SK-N-SH (cell line): ENCODE data around the gene MBNL1. TPM values are rescaled to one million over a fixed set of nuclear protein-coding genes. Genes with fewer than 3 reads are reported as not detected.

Source experiments
- CTCF ChIA-PET: fragments of 300-600, 350-600 bp; formaldehyde crosslinking; extraction: SDS; loops from one replicate; lab custom pipeline; 2021; lab: Yijun Ruan, JAX
- POLR2A ChIA-PET: fragments of 350-600 bp; sonication (Branson Sonifier 250); formaldehyde crosslinking; extraction: SDS; loops from one replicate; lab custom pipeline; 2020; ENCODE audit warnings: antibody characterized with exemption, inconsistent platforms; lab: Yijun Ruan, JAX
- DNase-seq: peaks from one replicate; pipeline ENCODE4 v3.0.0; 2012
- H2AFZ ChIP-seq: fragments of 200-600 bp; sonication (generic); 2 replicates; pipeline ENCODE4 v1.8.1; 2016; ENCODE audit warnings: antibody characterized with exemption, mild to moderate bottlenecking, low read depth
- H3F3A ChIP-seq: fragments of 200-600 bp; sonication (generic); replicated peaks from 2 replicates; pipeline ENCODE3; 2016; ENCODE audit warnings: antibody characterized with exemption, mild to moderate bottlenecking; ENCODE audit not compliant: insufficient read depth
- H3K27ac ChIP-seq, 2 experiments: fragments of 200-500 bp in 1 of 2; fragments of 200-600 bp in 1 of 2; sonication (Bioruptor generic) in 1 of 2; sonication (generic), shearing (Covaris generic) in 1 of 2; 2 replicates each; pipeline versions ENCODE4 v1.5.1 to v1.6.1; 2014 to 2016; ENCODE audit warnings: low read depth in 2 of 2, inconsistent platforms in 1 of 2, low read length in 1 of 2, mild to moderate bottlenecking in 1 of 2, mixed read lengths in 1 of 2
- H3K27me3 ChIP-seq: fragments of 200-600 bp; sonication (generic), shearing (Covaris generic); 2 replicates; pipeline ENCODE4 v1.6.1; 2016; ENCODE audit warnings: mixed run types; ENCODE audit not compliant: insufficient read depth
- H3K36me3 ChIP-seq, 2 experiments: fragments of 200-500 bp in 1 of 2; fragments of 200-600 bp in 1 of 2; sonication (Bioruptor generic) in 1 of 2; sonication (generic) in 1 of 2; replicated peaks in 1 of 2; 2 replicates each; pipeline versions ENCODE3 to v1.5.1; 2014 to 2016; ENCODE audit warnings: low read length in 1 of 2, mild to moderate bottlenecking in 1 of 2; ENCODE audit not compliant: insufficient read depth in 2 of 2, control insufficient read depth in 1 of 2
- H3K4me1 ChIP-seq, 2 experiments: fragments of 200-500 bp in 1 of 2; fragments of 200-600 bp in 1 of 2; sonication (Bioruptor generic) in 1 of 2; sonication (generic), shearing (Covaris generic) in 1 of 2; 2 replicates each; pipeline versions ENCODE4 v1.5.1 to v1.6.1; 2014 to 2016; ENCODE audit warnings: low read depth in 1 of 2, low read length in 1 of 2, mixed run types in 1 of 2; ENCODE audit not compliant: insufficient read depth in 2 of 2, control insufficient read depth in 1 of 2
- H3K4me2 ChIP-seq: fragments of 200-600 bp; sonication (generic), shearing (Covaris generic); 2 replicates; pipeline ENCODE4 v1.6.1; 2017; ENCODE audit warnings: mixed run types
- H3K4me3 ChIP-seq, 2 experiments: fragments of 200-500 bp in 1 of 2; fragments of 200-600 bp in 1 of 2; sonication (Bioruptor generic) in 1 of 2; sonication (generic), shearing (Covaris generic) in 1 of 2; 2 replicates each; pipeline versions ENCODE4 v1.5.1 to v1.8.1; 2014 to 2016; ENCODE audit warnings: low read depth in 2 of 2, inconsistent platforms in 1 of 2, low read length in 1 of 2, mild to moderate bottlenecking in 1 of 2, mixed read lengths in 1 of 2, moderate library complexity in 1 of 2
- H3K79me2 ChIP-seq: fragments of 200-600 bp; sonication (generic); 2 replicates; pipeline ENCODE4 v1.8.1; 2017; ENCODE audit warnings: mild to moderate bottlenecking; ENCODE audit not compliant: insufficient read depth
- H3K9ac ChIP-seq: fragments of 200-600 bp; sonication (generic); 2 replicates; pipeline ENCODE4 v1.6.1; 2017; ENCODE audit warnings: mixed run types
- H3K9me2 ChIP-seq: fragments of 200-600 bp; sonication (generic); 2 replicates; pipeline ENCODE4 v1.6.1; 2017; ENCODE audit warnings: mixed run types
- H3K9me3 ChIP-seq: fragments of 200-600 bp; sonication (generic); 2 replicates; pipeline ENCODE4 v1.6.1; 2017; ENCODE audit warnings: mixed run types, mild to moderate bottlenecking, moderate library complexity
- H4K20me1 ChIP-seq: fragments of 200-600 bp; sonication (generic); 2 replicates; pipeline ENCODE4 v1.6.1; 2017; ENCODE audit warnings: mild to moderate bottlenecking, mixed run types; ENCODE audit not compliant: insufficient read depth
- CHD2 ChIP-seq: fragments of 150-350 bp; IDR thresholded peaks from 2 replicates; pipeline ENCODE4 v1.6.1; 2018; ENCODE audit warnings: low read length; ENCODE audit not compliant: partially characterized antibody
- ELF1 ChIP-seq: IDR thresholded peaks from 2 replicates; pipeline ENCODE4 v1.4.0; 2012
- FOSL2 ChIP-seq: IDR thresholded peaks from 2 replicates; pipeline ENCODE4 v1.4.0; 2012; ENCODE audit warnings: low read depth, mild to moderate bottlenecking, moderate library complexity, borderline replicate concordance
- FOXM1 ChIP-seq: IDR thresholded peaks from 2 replicates; pipeline ENCODE4 v1.4.0; 2012; ENCODE audit warnings: low read depth, mild to moderate bottlenecking
- JUND ChIP-seq: IDR thresholded peaks from 2 replicates; pipeline ENCODE4 v1.4.0; 2012
- NFIC ChIP-seq: IDR thresholded peaks from 2 replicates; pipeline ENCODE4 v1.4.0; 2012; ENCODE audit warnings: borderline replicate concordance
- NRF1 ChIP-seq: IDR thresholded peaks from 2 replicates; pipeline ENCODE4 v1.6.1; 2012; ENCODE audit warnings: low read depth, mild to moderate bottlenecking, low read length
- POLR2AphosphoS5 ChIP-seq: IDR thresholded peaks from 2 replicates; pipeline ENCODE4 v1.6.1; 2012; ENCODE audit warnings: low read depth, low read length
- RAD21 ChIP-seq: IDR thresholded peaks from 2 replicates; pipeline ENCODE4 v1.6.1; 2012; ENCODE audit warnings: mild to moderate bottlenecking, low read length
- RFX5 ChIP-seq: IDR thresholded peaks from 2 replicates; pipeline ENCODE4 v1.6.1; 2012; ENCODE audit warnings: mild to moderate bottlenecking, improper control_type of control experiment, low read length
- RXRA ChIP-seq: IDR thresholded peaks from 2 replicates; pipeline ENCODE4 v1.4.0; 2012; ENCODE audit warnings: low read depth, mild to moderate bottlenecking, borderline replicate concordance
- SMC3 ChIP-seq: IDR thresholded peaks from 2 replicates; pipeline ENCODE4 v1.6.1; 2012; ENCODE audit warnings: low read depth, low read length, improper control_type of control experiment
- TAF1 ChIP-seq: IDR thresholded peaks from 2 replicates; pipeline ENCODE4 v1.6.1; 2012; ENCODE audit warnings: low read depth, mild to moderate bottlenecking, low read length, moderate library complexity, borderline replicate concordance
- TCF12 ChIP-seq: IDR thresholded peaks from 2 replicates; pipeline ENCODE4 v1.4.0; 2012
- TEAD4 ChIP-seq: IDR thresholded peaks from 2 replicates; pipeline ENCODE4 v1.4.0; 2012; ENCODE audit warnings: mild to moderate bottlenecking, borderline replicate concordance; ENCODE audit not compliant: insufficient read depth
- YY1 ChIP-seq: IDR thresholded peaks from 2 replicates; pipeline ENCODE4 v1.4.0; 2012; ENCODE audit warnings: low read depth, mild to moderate bottlenecking
- WGBS: methylation state at CpG from one replicate; pipeline ENCODE4 v1.1.6; 2017; ENCODE audit warnings: low lambda C conversion rate; 5-methylcytosine and 5-hydroxymethylcytosine counted together
- polyA plus RNA-seq, 3 experiments: library from polyadenylated mRNA; depleted of rRNA; stranded (reverse); fragments of >200 nt; gene quantifications; 2 replicates each; pipeline ENCODE4 v1.2.3, GENCODE V29; 2012
- TF ChIP-seq, protein P1 (sequence below): IDR thresholded peaks from 2 replicates; pipeline ENCODE4 v1.4.0; 2012; ENCODE audit warnings: low read depth, borderline replicate concordance
- TF ChIP-seq, protein P2 (sequence below): IDR thresholded peaks from 2 replicates; pipeline ENCODE4; 2012
- TF ChIP-seq, protein P3 (sequence below): IDR thresholded peaks from 2 replicates; pipeline ENCODE4 v1.6.1; 2012; ENCODE audit warnings: mild to moderate bottlenecking, low read depth, low read length, moderate library complexity
- TF ChIP-seq, protein P4 (sequence below): fragments of 150-350 bp; IDR thresholded peaks from 2 replicates; pipeline ENCODE4 v1.6.1; 2016; ENCODE audit warnings: mild to moderate bottlenecking, low read depth, low read length

MBNL1 gene
- polyA plus RNA-seq, 1 of the 3 experiments (the other 2 are of a cell fraction): 44.3 TPM

DNA sequence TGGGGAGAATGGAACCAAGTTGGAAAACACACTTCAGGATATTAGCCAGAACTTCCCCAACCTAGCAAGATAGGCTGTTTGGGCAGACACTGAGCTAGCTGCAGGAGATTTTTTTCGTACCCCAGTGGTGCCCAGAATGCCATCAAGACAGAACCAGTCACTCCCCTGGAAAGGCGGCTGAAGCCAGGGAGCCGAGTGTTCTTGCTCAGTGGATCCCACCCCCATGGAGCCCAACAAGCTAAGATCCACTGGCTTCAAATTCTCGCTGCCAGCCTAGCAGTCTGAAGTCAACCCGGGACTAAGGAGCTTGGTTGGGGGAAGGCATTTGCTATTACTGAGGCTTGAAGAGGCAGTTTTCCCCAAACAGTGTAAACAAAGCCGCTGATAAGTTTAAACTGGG, 152.4 kb downstream of the MBNL1 start:
- H3F3A ChIP-seq: peaks cover 16% of the 10 kb centered on the region
- peaks cover 35 to 44% of the 10 kb centered on the region in 2 experiments for H3K36me3 ChIP-seq
- H3K9me3 ChIP-seq: no peaks in the 10 kb centered on the region
- no peak for DNase-seq
- ChIA-PET CTCF (interaction anchor here (0.6 to 1.8 kb wide), 3 partner anchors 10 to 23 kb away, joined by 3 to 6 read pairs (median 3); no protein-coding TSS in a partner anchor), POLR2A (no interaction called here)
- H3K4me1 ChIP-seq: no peaks in the 10 kb centered on the region
- no peak overlapping the region for H3K9ac ChIP-seq
- no peak overlapping the region for H3K4me2 ChIP-seq
- H3K27ac ChIP-seq: no peak overlapping the region
- peaks cover 83% of the 10 kb centered on the region for H3K79me2 ChIP-seq
- peaks cover 9% of the 10 kb centered on the region; the same call in 1 of the 2 replicates for H4K20me1 ChIP-seq
- WGBS: 94% methylated on average over 6 of the region's 6 CpGs
- no peak overlapping the region for H2AFZ ChIP-seq
- no peaks in the 10 kb centered on the region for H3K9me2 ChIP-seq
- no peak overlapping the region for H3K4me3 ChIP-seq
- TF ChIP-seq CHD2 (no peak), JUND (no peak), RXRA (no peak), NFIC (no peak), TAF1 (no peak), POLR2AphosphoS5 (no peak), TEAD4 (no peak), FOSL2 (no peak), YY1 (no peak), FOXM1 (no peak), RAD21 (no peak), ELF1 (no peak), SMC3 (no peak), NRF1 (no peak), RFX5 (no peak), TCF12 (no peak)
- TF ChIP-seq, protein P1, sequence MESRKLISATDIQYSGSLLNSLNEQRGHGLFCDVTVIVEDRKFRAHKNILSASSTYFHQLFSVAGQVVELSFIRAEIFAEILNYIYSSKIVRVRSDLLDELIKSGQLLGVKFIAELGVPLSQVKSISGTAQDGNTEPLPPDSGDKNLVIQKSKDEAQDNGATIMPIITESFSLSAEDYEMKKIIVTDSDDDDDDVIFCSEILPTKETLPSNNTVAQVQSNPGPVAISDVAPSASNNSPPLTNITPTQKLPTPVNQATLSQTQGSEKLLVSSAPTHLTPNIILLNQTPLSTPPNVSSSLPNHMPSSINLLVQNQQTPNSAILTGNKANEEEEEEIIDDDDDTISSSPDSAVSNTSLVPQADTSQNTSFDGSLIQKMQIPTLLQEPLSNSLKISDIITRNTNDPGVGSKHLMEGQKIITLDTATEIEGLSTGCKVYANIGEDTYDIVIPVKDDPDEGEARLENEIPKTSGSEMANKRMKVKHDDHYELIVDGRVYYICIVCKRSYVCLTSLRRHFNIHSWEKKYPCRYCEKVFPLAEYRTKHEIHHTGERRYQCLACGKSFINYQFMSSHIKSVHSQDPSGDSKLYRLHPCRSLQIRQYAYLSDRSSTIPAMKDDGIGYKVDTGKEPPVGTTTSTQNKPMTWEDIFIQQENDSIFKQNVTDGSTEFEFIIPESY: no peak
- TF ChIP-seq, protein P2, sequence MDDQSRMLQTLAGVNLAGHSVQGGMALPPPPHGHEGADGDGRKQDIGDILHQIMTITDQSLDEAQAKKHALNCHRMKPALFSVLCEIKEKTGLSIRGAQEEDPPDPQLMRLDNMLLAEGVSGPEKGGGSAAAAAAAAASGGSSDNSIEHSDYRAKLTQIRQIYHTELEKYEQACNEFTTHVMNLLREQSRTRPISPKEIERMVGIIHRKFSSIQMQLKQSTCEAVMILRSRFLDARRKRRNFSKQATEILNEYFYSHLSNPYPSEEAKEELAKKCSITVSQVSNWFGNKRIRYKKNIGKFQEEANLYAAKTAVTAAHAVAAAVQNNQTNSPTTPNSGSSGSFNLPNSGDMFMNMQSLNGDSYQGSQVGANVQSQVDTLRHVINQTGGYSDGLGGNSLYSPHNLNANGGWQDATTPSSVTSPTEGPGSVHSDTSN: no peak
- TF ChIP-seq, protein P3, sequence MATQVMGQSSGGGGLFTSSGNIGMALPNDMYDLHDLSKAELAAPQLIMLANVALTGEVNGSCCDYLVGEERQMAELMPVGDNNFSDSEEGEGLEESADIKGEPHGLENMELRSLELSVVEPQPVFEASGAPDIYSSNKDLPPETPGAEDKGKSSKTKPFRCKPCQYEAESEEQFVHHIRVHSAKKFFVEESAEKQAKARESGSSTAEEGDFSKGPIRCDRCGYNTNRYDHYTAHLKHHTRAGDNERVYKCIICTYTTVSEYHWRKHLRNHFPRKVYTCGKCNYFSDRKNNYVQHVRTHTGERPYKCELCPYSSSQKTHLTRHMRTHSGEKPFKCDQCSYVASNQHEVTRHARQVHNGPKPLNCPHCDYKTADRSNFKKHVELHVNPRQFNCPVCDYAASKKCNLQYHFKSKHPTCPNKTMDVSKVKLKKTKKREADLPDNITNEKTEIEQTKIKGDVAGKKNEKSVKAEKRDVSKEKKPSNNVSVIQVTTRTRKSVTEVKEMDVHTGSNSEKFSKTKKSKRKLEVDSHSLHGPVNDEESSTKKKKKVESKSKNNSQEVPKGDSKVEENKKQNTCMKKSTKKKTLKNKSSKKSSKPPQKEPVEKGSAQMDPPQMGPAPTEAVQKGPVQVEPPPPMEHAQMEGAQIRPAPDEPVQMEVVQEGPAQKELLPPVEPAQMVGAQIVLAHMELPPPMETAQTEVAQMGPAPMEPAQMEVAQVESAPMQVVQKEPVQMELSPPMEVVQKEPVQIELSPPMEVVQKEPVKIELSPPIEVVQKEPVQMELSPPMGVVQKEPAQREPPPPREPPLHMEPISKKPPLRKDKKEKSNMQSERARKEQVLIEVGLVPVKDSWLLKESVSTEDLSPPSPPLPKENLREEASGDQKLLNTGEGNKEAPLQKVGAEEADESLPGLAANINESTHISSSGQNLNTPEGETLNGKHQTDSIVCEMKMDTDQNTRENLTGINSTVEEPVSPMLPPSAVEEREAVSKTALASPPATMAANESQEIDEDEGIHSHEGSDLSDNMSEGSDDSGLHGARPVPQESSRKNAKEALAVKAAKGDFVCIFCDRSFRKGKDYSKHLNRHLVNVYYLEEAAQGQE: no peak
- TF ChIP-seq, protein P4, sequence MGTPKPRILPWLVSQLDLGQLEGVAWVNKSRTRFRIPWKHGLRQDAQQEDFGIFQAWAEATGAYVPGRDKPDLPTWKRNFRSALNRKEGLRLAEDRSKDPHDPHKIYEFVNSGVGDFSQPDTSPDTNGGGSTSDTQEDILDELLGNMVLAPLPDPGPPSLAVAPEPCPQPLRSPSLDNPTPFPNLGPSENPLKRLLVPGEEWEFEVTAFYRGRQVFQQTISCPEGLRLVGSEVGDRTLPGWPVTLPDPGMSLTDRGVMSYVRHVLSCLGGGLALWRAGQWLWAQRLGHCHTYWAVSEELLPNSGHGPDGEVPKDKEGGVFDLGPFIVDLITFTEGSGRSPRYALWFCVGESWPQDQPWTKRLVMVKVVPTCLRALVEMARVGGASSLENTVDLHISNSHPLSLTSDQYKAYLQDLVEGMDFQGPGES: no peak
- H3K27me3 ChIP-seq: no peaks in the 10 kb centered on the region
